MG63 (cell line): ENCODE results near the gene MUC5AC. TPM values are rescaled to one million over a fixed set of nuclear protein-coding genes. Genes with fewer than 3 reads are reported as not detected.

Experiments
- total RNA-seq: library from RNA; depleted of rRNA; stranded (reverse); fragments of >200 nt; shearing (Covaris generic); gene quantifications from 2 replicates; pipeline ENCODE4 v1.2.3, GENCODE V29; 2014; ENCODE audit warnings: low replicate concordance; rRNA removed

Gene MUC5AC
- total RNA-seq, 1 experiment from 2014 or later = not detected

Other genes with a start within 250 kb of the MUC5AC start
- gene CHID1, start 247.1 kb upstream of the MUC5AC start, total RNA-seq = 88.4 and 139 TPM in 2 replicates
- gene AP2A2, start 232.1 kb upstream of the MUC5AC start, total RNA-seq = 22.2 and 43.1 TPM in 2 replicates
- not detected in 2 replicates for gene MUC6, start 121.2 kb upstream of the MUC5AC start, total RNA-seq
- not detected in 2 replicates for gene MUC2, start 83.1 kb upstream of the MUC5AC start, total RNA-seq
- gene MUC5B, start 65.1 kb downstream of the MUC5AC start, total RNA-seq = not detected in 2 replicates
- gene TOLLIP, start 151.7 kb downstream of the MUC5AC start, total RNA-seq = 20.6 and 27.3 TPM in 2 replicates
- gene BRSK2, start 232.0 kb downstream of the MUC5AC start, total RNA-seq = 4.7 and 6.9 TPM in 2 replicates